Measurements from ENCODE around the gene KRT82. TPM values are rescaled to one million over a fixed set of nuclear protein-coding genes. Genes with fewer than 3 reads are reported as not detected.
"Not testable (repeated sequence)": the region's sequence is repeated elsewhere in the genome, so short reads cannot be mapped to it uniquely, and the experiment has no call there.

Gene KRT82
- total RNA-seq, 1 donor from 2014 or later, result not detected

GRCh38 chr12:52413782-52414345, 7.7 kb upstream of the KRT82 start:
- DNase-seq (no peak), ATAC-seq (no peak)
- intact Hi-C loops (cut with DNase I), result no loop called here
- no peak overlapping the region for H3K27ac ChIP-seq
- TF ChIP-seq CTCF (IDR thresholded peaks at IDR 0.05), result no peak
- H3K4me3 ChIP-seq, result no peak overlapping the region
- no peaks in the 10 kb centered on the region for H3K9me3 ChIP-seq
- peaks cover 5% of the 10 kb centered on the region for H3K27me3 ChIP-seq (ENCODE audit: low read depth)
- peaks cover 4% of the 10 kb centered on the region for H3K4me1 ChIP-seq
- H3K36me3 ChIP-seq, result no peaks in the 10 kb centered on the region

GRCh38 chr12:52413202-52413601, 7.1 kb upstream of the KRT82 start:
- Histone ChIP-seq H3K27me3 (ENCODE audit: low read depth) (peaks cover 6% of the 10 kb centered on the region), H3K27ac (no peak overlapping the region), H3K36me3 (no peaks in the 10 kb centered on the region), H3K4me3 (no peak overlapping the region), H3K4me1 (peaks cover 4% of the 10 kb centered on the region), H3K9me3 (no peaks in the 10 kb centered on the region)
- no peak for TF ChIP-seq CTCF (IDR thresholded peaks at IDR 0.05)
- no peak for DNase-seq
- intact Hi-C loops (cut with DNase I), result no loop called here
- no peak for ATAC-seq

- no peak for ATAC-seq
- Histone ChIP-seq H3K27me3 (ENCODE audit: low read depth) (peaks cover 12% of the 10 kb centered on the region), H3K27ac (no peak overlapping the region), H3K36me3 (no peaks in the 10 kb centered on the region), H3K4me1 (peaks cover 4% of the 10 kb centered on the region), H3K4me3 (no peak overlapping the region), H3K9me3 (no peaks in the 10 kb centered on the region)
- TF ChIP-seq CTCF (IDR thresholded peaks at IDR 0.05), result no peak
- DNase-seq, result no peak
- intact Hi-C loops (cut with DNase I), result no loop called here
Measured at GRCh38 chr12:52411815-52412214, 5.7 kb upstream of the KRT82 start.

GRCh38 chr12:52410589-52411248, 4.6 kb upstream of the KRT82 start:
- H3K9me3 ChIP-seq; intact Hi-C loops (cut with DNase I); ATAC-seq: not testable (repeated sequence)

GRCh38 chr12:52407918-52408317, 1.8 kb upstream of the KRT82 start:
- no peak for TF ChIP-seq CTCF (IDR thresholded peaks at IDR 0.05)
- no peak overlapping the region for H3K27ac ChIP-seq
- ATAC-seq, result no peak
- H3K4me3 ChIP-seq, result no peak overlapping the region
- H3K27me3 ChIP-seq (ENCODE audit: low read depth), result peaks cover 7% of the 10 kb centered on the region
- H3K4me1 ChIP-seq, result no peaks in the 10 kb centered on the region
- intact Hi-C loops (cut with DNase I), result no loop called here
- no peaks in the 10 kb centered on the region for H3K36me3 ChIP-seq
- DNase-seq, result no peak
- H3K9me3 ChIP-seq, result no peaks in the 10 kb centered on the region

More at GRCh38 chr12:52410589-52411248, 4.6 kb upstream of the KRT82 start:
- not testable (repeated sequence) for DNase-seq, H3K36me3 ChIP-seq, H3K4me3 ChIP-seq, H3K27ac ChIP-seq, H3K4me1 ChIP-seq
- H3K27me3 ChIP-seq (ENCODE audit: low read depth), result peaks cover 12% of the 10 kb centered on the region

- intact Hi-C loops (cut with DNase I), result no loop called here
Measured at GRCh38 chr12:52404951-52405350, 1.2 kb downstream of the KRT82 start.

More at GRCh38 chr12:52404951-52405350, 1.2 kb downstream of the KRT82 start:
- Histone ChIP-seq H3K9me3 (no peaks in the 10 kb centered on the region), H3K4me3 (no peak overlapping the region), H3K36me3 (no peaks in the 10 kb centered on the region), H3K27me3 (ENCODE audit: low read depth) (peaks cover 7% of the 10 kb centered on the region), H3K27ac (no peak overlapping the region), H3K4me1 (no peaks in the 10 kb centered on the region)
- no peak for DNase-seq
- no peak for TF ChIP-seq CTCF (IDR thresholded peaks at IDR 0.05)
- no peak for ATAC-seq
